Naive thymus-derived CD4-positive, alpha-beta T cell (primary cell): ENCODE results near the gene MOV10. TPM values are rescaled to one million over a fixed set of nuclear protein-coding genes. Genes with fewer than 3 reads are reported as not detected.

Experiments used
- ATAC-seq: fragments of 150-1000 bp; cut with Tn5 transposase; 2 replicates; pipeline ENCODE4 v1.10.0; 2021; ENCODE audit warnings: mild to moderate bottlenecking, moderate library complexity
- CTCF ChIA-PET: fragments of 350-600 bp; sonication (Branson Sonifier 250); formaldehyde crosslinking; loops from one replicate; lab custom pipeline; 2021; ENCODE audit warnings: antibody characterized with exemption; lab: Charles Lee
- POLR2A ChIA-PET: fragments of 350-600 bp; sonication (Branson Sonifier 250); formaldehyde crosslinking; loops from one replicate; lab custom pipeline; 2021; ENCODE audit warnings: antibody characterized with exemption, inconsistent platforms; lab: Charles Lee
- DNase-seq, 9 donors: peaks; one replicate each; pipeline versions ENCODE4 v3.0.0 to v3.0.0-alpha.2; 2020 to 2022; ENCODE audit warnings: mixed read lengths in 1 of 9
- H3K27ac ChIP-seq: one replicate; pipeline ENCODE4 v1.7.0; 2013; ENCODE audit warnings: mild to moderate bottlenecking, low read depth, low read length, moderate library complexity
- H3K27me3 ChIP-seq, 2 donors: one replicate each; pipeline ENCODE4 v1.7.0; 2013; ENCODE audit warnings: low read length in 2 of 2, mild to moderate bottlenecking in 2 of 2, moderate library complexity in 2 of 2; ENCODE audit not compliant: control insufficient read depth in 2 of 2, insufficient read depth in 2 of 2
- H3K36me3 ChIP-seq, 3 experiments: 1 replicate in 2 of 3; 2 replicates in 1 of 3; pipeline ENCODE4 v1.7.0; 2013; ENCODE audit warnings: low read length in 3 of 3, mild to moderate bottlenecking in 3 of 3, moderate library complexity in 1 of 3; ENCODE audit not compliant: insufficient read depth in 3 of 3, control insufficient read depth in 2 of 3
- H3K4me1 ChIP-seq, 2 donors: one replicate each; pipeline ENCODE4 v1.7.0; 2013; ENCODE audit warnings: low read length in 2 of 2, mild to moderate bottlenecking in 2 of 2, moderate library complexity in 1 of 2; ENCODE audit not compliant: control insufficient read depth in 2 of 2, insufficient read depth in 2 of 2
- H3K4me3 ChIP-seq: 2 replicates; pipeline ENCODE4 v1.7.0; 2013; ENCODE audit warnings: mild to moderate bottlenecking, low read length
- H3K9me3 ChIP-seq, 3 experiments: 1 replicate in 2 of 3; 2 replicates in 1 of 3; pipeline ENCODE4 v1.7.0; 2013; ENCODE audit warnings: low read length in 3 of 3; ENCODE audit not compliant: control insufficient read depth in 2 of 3
- H3K27ac Mint-ChIP-seq, 9 donors: one replicate each; pipeline ENCODE4 v1.8.0; 2020 to 2022; ENCODE audit warnings: mixed read lengths in 9 of 9, mild to moderate bottlenecking in 8 of 9, moderate library complexity in 5 of 9, inconsistent platforms in 2 of 9
- H3K27me3 Mint-ChIP-seq, 5 donors: one replicate each; pipeline ENCODE4 v1.8.0; 2021 to 2022; ENCODE audit warnings: mixed read lengths in 5 of 5, mild to moderate bottlenecking in 1 of 5
- H3K36me3 Mint-ChIP-seq, 5 donors: one replicate each; pipeline ENCODE4 v1.8.0; 2020 to 2022; ENCODE audit warnings: mixed read lengths in 5 of 5, mild to moderate bottlenecking in 3 of 5, inconsistent platforms in 1 of 5
- H3K4me1 Mint-ChIP-seq, 7 donors: one replicate each; pipeline ENCODE4 v1.8.0; 2020 to 2022; ENCODE audit warnings: mixed read lengths in 7 of 7, mild to moderate bottlenecking in 3 of 7, inconsistent platforms in 1 of 7
- H3K4me3 Mint-ChIP-seq, 10 donors: one replicate each; pipeline ENCODE4 v1.8.0; 2020 to 2022; ENCODE audit warnings: mild to moderate bottlenecking in 10 of 10, mixed read lengths in 10 of 10, moderate library complexity in 6 of 10, inconsistent platforms in 2 of 10
- H3K9me3 Mint-ChIP-seq, 11 donors: one replicate each; pipeline ENCODE4 v1.8.0; 2020 to 2022; ENCODE audit warnings: mixed read lengths in 11 of 11, mild to moderate bottlenecking in 4 of 11, inconsistent platforms in 1 of 11, moderate library complexity in 1 of 11
- intact Hi-C, 2 donors: fragments of 100-400 bp; cut with micrococcal nuclease; formaldehyde crosslinking; loops; one replicate each; pipeline ENCODE4 v1.15.1; 2023
- polyA plus RNA-seq, 2 donors: library from polyadenylated mRNA; unstranded; fragments of 300-500 nt; fragmentation: Illumina TruSeq; gene quantifications; one replicate each; pipeline ENCODE4 v1.2.3, GENCODE V29; 2021
- total RNA-seq, 6 experiments: library from RNA in 5 of 6; stranded (reverse) in 5 of 6; gene quantifications; 1 replicate in 5 of 6; 2 replicates in 1 of 6; pipeline ENCODE4 v1.2.3 and lab custom pipeline; 2021 to 2026

The MOV10 gene
- total and polyA plus RNA-seq, 7 experiments from 2014 or later: 26.1 to 126 (median 87.1) TPM

DNA sequence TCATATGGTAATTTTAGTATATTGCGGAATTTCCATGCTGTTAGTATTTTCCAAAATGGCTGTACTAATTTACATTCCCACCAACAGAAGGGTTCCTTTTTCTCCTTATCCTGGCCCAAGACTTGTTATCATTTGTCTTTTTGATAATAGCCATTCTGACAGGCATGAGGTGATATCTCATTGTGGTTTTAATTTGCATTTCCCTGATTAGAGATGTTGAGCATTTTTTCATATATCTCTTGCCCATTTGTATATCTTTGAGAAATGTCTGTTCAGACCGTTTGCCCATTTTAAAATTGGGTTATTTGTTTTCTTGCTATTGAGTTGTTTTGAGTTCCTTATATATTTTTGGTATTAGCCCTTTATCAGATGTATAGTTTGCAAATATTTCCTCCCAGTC is 40.8 kb upstream of the MOV10 start:
- Mint-ChIP-seq H3K27ac (peak overlapping the region in 6 of 9 donors; percentile 14 to 77 (median 46)), H3K27me3 (no peaks in the 10 kb centered on the region), H3K4me1 (peaks cover 54 to 86% (median 83%) of the 10 kb centered on the region in 7 donors), H3K9me3 (no peaks in the 10 kb centered on the region), H3K36me3 (peaks cover 12 to 40% (median 31%) of the 10 kb centered on the region in 5 donors), H3K4me3 (peak overlapping the region in 4 of 10 donors; percentile 21 to 41 (median 32))
- H3K27ac ChIP-seq: no peak overlapping the region
- no peaks in the 10 kb centered on the region for H3K27me3 ChIP-seq
- no peaks in the 10 kb centered on the region for H3K9me3 ChIP-seq
- ChIA-PET CTCF (no interaction called here), POLR2A (no interaction called here)
- intact Hi-C loops: no loop called here
- H3K4me3 ChIP-seq: no peak overlapping the region
- DNase-seq: no peak
- peaks cover 0 to 9% (median 0%) of the 10 kb centered on the region in 3 experiments for H3K36me3 ChIP-seq
- peaks cover 24 to 54% of the 10 kb centered on the region in 2 donors for H3K4me1 ChIP-seq
- ATAC-seq: no peak

GRCh38 chr1:112634367-112634766 is 40.1 kb upstream of the MOV10 start:
- Histone ChIP-seq H3K4me1 (peaks cover 17 to 46% of the 10 kb centered on the region in 2 donors), H3K27ac (no peak overlapping the region), H3K36me3 (peaks cover 0 to 9% (median 0%) of the 10 kb centered on the region in 3 experiments), H3K27me3 (no peaks in the 10 kb centered on the region), H3K4me3 (no peak overlapping the region), H3K9me3 (no peaks in the 10 kb centered on the region)
- Mint-ChIP-seq H3K36me3 (peaks cover 7 to 37% (median 27%) of the 10 kb centered on the region in 5 donors), H3K27ac (peak overlapping the region in 4 of 9 donors; percentile 14 to 62 (median 48)), H3K27me3 (no peaks in the 10 kb centered on the region), H3K4me1 (peaks cover 46 to 83% (median 75%) of the 10 kb centered on the region in 7 donors), H3K4me3 (peak overlapping the region in 2 of 10 donors; percentile 4 to 41), H3K9me3 (no peaks in the 10 kb centered on the region)
- POLR2A ChIA-PET: interaction anchor here (0.6 to 0.9 kb wide), 3 partner anchors 15 to 23 kb away, joined by 3 to 4 read pairs (median 3); partner anchors contain the start of gene ST7L
- CTCF ChIA-PET: no interaction called here
- no peak for DNase-seq
- ATAC-seq: no peak
- intact Hi-C loops: no loop called here

DNA sequence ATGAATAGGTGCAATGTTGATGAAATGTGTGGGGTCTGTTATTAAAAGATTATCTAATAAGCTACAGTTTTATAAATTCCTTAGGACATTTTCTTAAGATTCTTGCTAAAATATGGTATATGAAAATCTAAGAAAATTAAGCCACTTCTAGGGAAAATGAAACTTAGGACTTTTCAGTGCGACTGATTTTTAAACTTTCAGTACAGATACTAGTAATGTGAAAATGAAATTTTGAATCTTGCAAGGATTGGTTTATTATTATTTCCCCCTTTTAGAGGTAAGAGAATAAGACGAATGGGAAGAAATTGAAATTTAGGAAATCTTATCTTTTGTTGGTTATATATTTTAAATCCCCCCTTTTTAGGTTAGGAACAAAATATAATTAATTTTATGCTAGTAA is 38.4 kb upstream of the MOV10 start:
- Mint-ChIP-seq H3K4me3 (peak overlapping the region in 4 of 10 donors; percentile 2 to 49 (median 36)), H3K36me3 (peaks cover 4 to 31% (median 22%) of the 10 kb centered on the region in 5 donors), H3K4me1 (peaks cover 36 to 71% (median 61%) of the 10 kb centered on the region in 7 donors), H3K9me3 (no peaks in the 10 kb centered on the region), H3K27me3 (no peaks in the 10 kb centered on the region), H3K27ac (peak overlapping the region in 4 of 9 donors; percentile 40 to 71 (median 63))
- peaks cover 0 to 3% (median 0%) of the 10 kb centered on the region in 3 experiments for H3K36me3 ChIP-seq
- H3K4me3 ChIP-seq: no peak overlapping the region
- CTCF ChIA-PET: interaction anchor here (1.3 kb wide), 1 partner anchor 14 kb away, joined by 3 read pairs; no protein-coding TSS in a partner anchor
- POLR2A ChIA-PET: interaction anchor here (2.2 kb wide), 1 partner anchor 17 kb away, joined by 9 read pairs; the partner anchor contains the start of genes CAPZA1 and ST7L
- no peaks in the 10 kb centered on the region for H3K27me3 ChIP-seq
- ATAC-seq (no peak), DNase-seq (no peak)
- no peak overlapping the region for H3K27ac ChIP-seq
- H3K9me3 ChIP-seq: no peaks in the 10 kb centered on the region
- intact Hi-C loops: loop anchor here in 1 of 2 donors (1.0 kb wide), 1 partner anchor 11 kb away; no protein-coding TSS in a partner anchor
- H3K4me1 ChIP-seq: peaks cover 13 to 40% of the 10 kb centered on the region in 2 donors

DNA sequence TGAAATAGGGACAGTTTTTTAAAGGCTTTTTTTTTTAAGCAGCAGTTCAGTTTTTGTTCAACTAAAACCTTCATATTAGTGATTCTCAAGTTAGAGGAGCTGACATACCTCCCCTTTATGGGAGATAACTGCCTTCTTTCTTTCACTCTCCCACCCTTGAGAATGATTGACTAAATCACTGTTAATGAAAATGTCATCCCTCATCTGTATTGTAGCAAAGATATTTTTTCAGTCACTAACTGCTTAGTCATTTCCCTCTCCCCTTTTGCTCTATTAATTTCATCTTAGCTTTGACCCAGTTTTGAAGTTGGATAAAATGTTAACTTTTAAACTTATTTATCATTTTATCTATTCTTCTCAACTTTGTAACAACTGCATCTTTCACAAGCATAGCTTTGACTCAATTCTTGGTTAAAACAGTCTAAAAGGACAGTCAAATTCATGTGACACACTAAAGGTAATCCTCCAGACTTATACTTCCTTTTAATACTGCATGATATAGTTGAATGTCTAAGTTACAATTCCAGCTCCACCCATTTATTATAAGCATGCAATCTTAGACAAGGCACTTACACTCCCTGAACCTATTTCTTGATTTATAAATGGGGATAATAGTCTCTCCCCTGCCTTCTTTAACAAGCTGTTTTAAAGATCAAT is 37.7 kb upstream of the MOV10 start:
- Mint-ChIP-seq H3K4me1 (peaks cover 35 to 65% (median 59%) of the 10 kb centered on the region in 7 donors), H3K9me3 (no peaks in the 10 kb centered on the region), H3K36me3 (peaks cover 4 to 26% (median 18%) of the 10 kb centered on the region in 5 donors), H3K27ac (peak overlapping the region; percentile 31 to 84 (median 68)), H3K4me3 (peak overlapping the region in 5 of 10 donors; percentile 12 to 48 (median 22)), H3K27me3 (no peaks in the 10 kb centered on the region)
- ATAC-seq: peak; percentile 20
- Histone ChIP-seq H3K4me1 (peaks cover 13 to 34% of the 10 kb centered on the region in 2 donors), H3K27ac (peak overlapping the region; percentile 38), H3K4me3 (no peak overlapping the region), H3K36me3 (no peaks in the 10 kb centered on the region), H3K9me3 (no peaks in the 10 kb centered on the region), H3K27me3 (no peaks in the 10 kb centered on the region)
- ChIA-PET POLR2A (interaction anchor here (2.2 kb wide), 1 partner anchor 17 kb away, joined by 9 read pairs; the partner anchor contains the start of genes CAPZA1 and ST7L), CTCF (interaction anchor here (0.6 kb wide), 1 partner anchor 342 kb away, joined by 4 read pairs; no protein-coding TSS in a partner anchor)
- intact Hi-C loops: loop anchor here in 1 of 2 donors (1.0 kb wide), 1 partner anchor 11 kb away; no protein-coding TSS in a partner anchor
- DNase-seq: no peak

GRCh38 chr1:112637254-112638109 is 37.0 kb upstream of the MOV10 start:
- H3K27me3 Mint-ChIP-seq: no peaks in the 10 kb centered on the region
- peaks cover 4 to 18% (median 17%) of the 10 kb centered on the region in 5 donors for H3K36me3 Mint-ChIP-seq
- DNase-seq (no peak), ATAC-seq (no peak)
- peak overlapping the region in 3 of 10 donors; percentile 12 to 36 (median 20) for H3K4me3 Mint-ChIP-seq
- intact Hi-C loops: no loop called here
- ChIA-PET POLR2A (interaction anchor here (2.2 kb wide), 1 partner anchor 18 kb away, joined by 9 read pairs; the partner anchor contains the start of genes CAPZA1 and ST7L), CTCF (interaction anchor here (0.5 to 0.6 kb wide), 2 partner anchors 343 to 943 kb away, joined by 3 to 4 read pairs; no protein-coding TSS in a partner anchor)
- Histone ChIP-seq H3K9me3 (no peaks in the 10 kb centered on the region), H3K4me1 (peaks cover 6 to 33% of the 10 kb centered on the region in 2 donors), H3K4me3 (no peak overlapping the region), H3K27ac (peak overlapping the region; percentile 38), H3K36me3 (no peaks in the 10 kb centered on the region), H3K27me3 (no peaks in the 10 kb centered on the region)
- H3K27ac Mint-ChIP-seq: peak overlapping the region in 8 of 9 donors; percentile 12 to 82 (median 50)
- peaks cover 32 to 65% (median 59%) of the 10 kb centered on the region in 7 donors for H3K4me1 Mint-ChIP-seq
- no peaks in the 10 kb centered on the region for H3K9me3 Mint-ChIP-seq

DNA sequence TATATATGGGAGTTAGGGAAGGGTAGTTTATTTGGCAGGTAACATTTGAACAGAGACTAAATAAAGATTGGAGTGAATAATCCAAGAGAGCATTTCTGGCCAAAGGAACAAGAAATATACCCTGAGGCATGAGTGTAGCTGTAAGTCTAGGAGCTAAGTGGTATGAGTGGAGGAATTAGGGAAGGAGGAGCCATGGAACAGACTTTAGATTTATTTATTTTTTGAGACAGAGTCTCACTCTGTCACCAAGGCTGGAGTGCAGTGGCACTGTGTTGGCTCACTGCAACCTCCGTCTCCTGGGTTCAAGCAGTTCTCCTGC is 36.4 kb upstream of the MOV10 start:
- peak overlapping the region in 6 of 9 donors; percentile 4 to 82 (median 16) for H3K27ac Mint-ChIP-seq
- H3K36me3 ChIP-seq: no peaks in the 10 kb centered on the region
- peak overlapping the region in 1 of 10 donors; percentile 36 for H3K4me3 Mint-ChIP-seq
- intact Hi-C loops: no loop called here
- H3K4me3 ChIP-seq: no peak overlapping the region
- peaks cover 4 to 29% of the 10 kb centered on the region in 2 donors for H3K4me1 ChIP-seq
- peak overlapping the region; percentile 11 for H3K27ac ChIP-seq
- DNase-seq (no peak), ATAC-seq (no peak)
- no peaks in the 10 kb centered on the region for H3K9me3 Mint-ChIP-seq
- POLR2A ChIA-PET: interaction anchor here (2.2 kb wide), 1 partner anchor 19 kb away, joined by 9 read pairs; the partner anchor contains the start of genes CAPZA1 and ST7L
- no peaks in the 10 kb centered on the region for H3K27me3 ChIP-seq
- H3K4me1 Mint-ChIP-seq: peaks cover 30 to 66% (median 57%) of the 10 kb centered on the region in 7 donors
- CTCF ChIA-PET: no interaction called here
- H3K27me3 Mint-ChIP-seq: no peaks in the 10 kb centered on the region
- H3K36me3 Mint-ChIP-seq: peaks cover 4 to 18% (median 16%) of the 10 kb centered on the region in 5 donors
- H3K9me3 ChIP-seq: no peaks in the 10 kb centered on the region
